ENCODE measurements around the gene ZBTB7C. TPM values are rescaled to one million over a fixed set of nuclear protein-coding genes. Genes with fewer than 3 reads are reported as not detected.

Gene ZBTB7C
- total RNA-seq, 4 donors from 2014 or later: 26.0 to 50.6 (median 46.2) TPM

DNA sequence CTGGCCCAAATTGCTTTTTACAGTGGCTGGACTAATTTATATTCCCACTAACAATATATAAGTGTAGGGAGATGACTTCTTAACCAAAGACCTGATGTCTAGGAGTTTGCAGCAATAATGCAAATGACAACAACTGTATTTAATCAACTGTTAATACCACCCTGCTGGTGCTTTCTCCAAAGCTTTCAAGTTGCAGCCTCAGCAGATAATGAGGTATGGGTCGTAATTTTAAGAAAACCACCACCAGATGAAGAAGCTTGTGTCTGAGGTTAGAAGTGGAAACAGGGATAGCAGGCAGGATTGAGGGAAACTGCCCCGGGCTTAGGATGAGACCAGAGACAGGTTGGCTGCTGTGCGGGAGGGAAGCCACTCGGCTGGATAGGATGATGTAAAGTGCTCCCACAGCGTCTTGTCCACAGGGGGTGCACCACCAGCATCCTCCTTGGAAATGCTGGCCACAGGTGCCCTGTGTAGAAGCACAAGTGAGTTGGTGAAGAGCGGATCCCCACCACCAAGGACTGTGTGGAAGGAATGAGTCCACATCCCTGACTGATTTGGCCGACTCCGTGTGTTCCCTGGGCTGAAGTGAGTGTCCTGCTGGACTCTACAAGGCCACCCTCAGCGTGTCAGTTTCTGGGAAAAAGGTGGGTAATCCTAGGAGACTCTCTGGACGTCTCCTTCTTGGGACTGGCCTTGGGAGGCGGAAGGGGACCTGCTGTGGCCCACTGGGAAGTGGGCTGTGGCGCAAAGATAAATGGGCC lies 402.6 kb downstream of the ZBTB7C start:
- Histone ChIP-seq H3K4me1 (peaks cover 19% of the 10 kb centered on the region), H3K27me3 (no peaks in the 10 kb centered on the region)
- TF ChIP-seq POLR2A (IDR thresholded peaks at IDR 0.05) (no peak), POLR2AphosphoS5 (IDR thresholded peaks at IDR 0.05) (no peak), EP300 (IDR thresholded peaks at IDR 0.05) (no peak)
- TF ChIP-seq, protein P1, sequence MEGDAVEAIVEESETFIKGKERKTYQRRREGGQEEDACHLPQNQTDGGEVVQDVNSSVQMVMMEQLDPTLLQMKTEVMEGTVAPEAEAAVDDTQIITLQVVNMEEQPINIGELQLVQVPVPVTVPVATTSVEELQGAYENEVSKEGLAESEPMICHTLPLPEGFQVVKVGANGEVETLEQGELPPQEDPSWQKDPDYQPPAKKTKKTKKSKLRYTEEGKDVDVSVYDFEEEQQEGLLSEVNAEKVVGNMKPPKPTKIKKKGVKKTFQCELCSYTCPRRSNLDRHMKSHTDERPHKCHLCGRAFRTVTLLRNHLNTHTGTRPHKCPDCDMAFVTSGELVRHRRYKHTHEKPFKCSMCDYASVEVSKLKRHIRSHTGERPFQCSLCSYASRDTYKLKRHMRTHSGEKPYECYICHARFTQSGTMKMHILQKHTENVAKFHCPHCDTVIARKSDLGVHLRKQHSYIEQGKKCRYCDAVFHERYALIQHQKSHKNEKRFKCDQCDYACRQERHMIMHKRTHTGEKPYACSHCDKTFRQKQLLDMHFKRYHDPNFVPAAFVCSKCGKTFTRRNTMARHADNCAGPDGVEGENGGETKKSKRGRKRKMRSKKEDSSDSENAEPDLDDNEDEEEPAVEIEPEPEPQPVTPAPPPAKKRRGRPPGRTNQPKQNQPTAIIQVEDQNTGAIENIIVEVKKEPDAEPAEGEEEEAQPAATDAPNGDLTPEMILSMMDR (IDR thresholded peaks at IDR 0.05): no peak

DNA sequence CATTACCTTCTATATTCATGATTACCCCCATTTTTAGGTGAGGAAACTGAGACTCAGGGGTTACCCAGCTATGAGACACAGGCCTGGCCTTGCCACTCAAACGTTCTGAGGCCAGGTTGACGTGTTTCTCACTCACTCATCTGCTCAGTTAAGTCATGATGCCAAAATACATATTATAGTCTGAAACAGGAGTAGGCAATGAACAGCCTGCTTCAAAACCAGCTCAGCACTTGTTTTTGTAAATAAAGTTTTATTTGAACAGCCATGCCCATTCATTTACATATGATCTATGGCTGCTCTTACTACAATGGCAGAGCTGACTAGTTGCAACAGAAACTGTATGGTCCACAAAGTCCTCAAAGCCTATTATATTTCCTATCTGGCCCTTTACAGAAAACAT lies 404.6 kb downstream of the ZBTB7C start:
- no peak for DNase-seq (ENCODE audit: low spot score in 2 of 2)
- Histone ChIP-seq H3K27ac (no peak overlapping the region), H3K9me3 (no peaks in the 10 kb centered on the region), H3K36me3 (no peaks in the 10 kb centered on the region), H3K4me1 (peaks cover 19% of the 10 kb centered on the region), H3K27me3 (no peaks in the 10 kb centered on the region), H3K4me3 (no peak overlapping the region)
- TF ChIP-seq POLR2A (IDR thresholded peaks at IDR 0.05) (no peak), POLR2AphosphoS5 (IDR thresholded peaks at IDR 0.05) (no peak)
- TF ChIP-seq, protein P1 (IDR thresholded peaks at IDR 0.05): no peak
- 51% methylated on average over 2 of the region's 2 CpGs for WGBS

More for the DNA sequence above, 402.6 kb downstream of the ZBTB7C start:
- H3K36me3 ChIP-seq: no peaks in the 10 kb centered on the region
- peak in 1 of 2 donors; percentile 29 for DNase-seq (ENCODE audit: low spot score in 2 of 2)
- no peak overlapping the region for H3K4me3 ChIP-seq
- 96% methylated on average over 12 of the region's 12 CpGs for WGBS
- no peak overlapping the region for H3K27ac ChIP-seq
- H3K9me3 ChIP-seq: no peaks in the 10 kb centered on the region

- Histone ChIP-seq H3K9me3 (no peaks in the 10 kb centered on the region), H3K27ac (no peak overlapping the region), H3K4me3 (no peak overlapping the region), H3K27me3 (no peaks in the 10 kb centered on the region), H3K4me1 (peaks cover 17% of the 10 kb centered on the region), H3K36me3 (no peaks in the 10 kb centered on the region)
- 80% methylated on average over 7 of the region's 10 CpGs for WGBS
- TF ChIP-seq, protein P1 (IDR thresholded peaks at IDR 0.05): no peak
- no peak for DNase-seq (ENCODE audit: low spot score in 2 of 2)
Measured at GRCh38 chr18:48003426-48004349, 405.5 kb downstream of the ZBTB7C start.

- Histone ChIP-seq H3K4me3 (no peak overlapping the region), H3K9me3 (no peaks in the 10 kb centered on the region), H3K27me3 (no peaks in the 10 kb centered on the region), H3K27ac (no peak overlapping the region), H3K36me3 (no peaks in the 10 kb centered on the region), H3K4me1 (peaks cover 11% of the 10 kb centered on the region)
- WGBS: 43% methylated on average over 4 of the region's 5 CpGs
- no peak for TF ChIP-seq POLR2A (IDR thresholded peaks at IDR 0.05)
- DNase-seq (ENCODE audit: low spot score in 2 of 2): no peak
Measured at GRCh38 chr18:48002933-48003365, 406.2 kb downstream of the ZBTB7C start.

- Histone ChIP-seq H3K4me3 (no peak overlapping the region), H3K36me3 (no peaks in the 10 kb centered on the region), H3K4me1 (peaks cover 7% of the 10 kb centered on the region), H3K27ac (no peak overlapping the region), H3K9me3 (no peaks in the 10 kb centered on the region), H3K27me3 (no peaks in the 10 kb centered on the region)
- DNase-seq (ENCODE audit: low spot score in 2 of 2): no peak
- 96% methylated on average over 4 of the region's 4 CpGs for WGBS
- TF ChIP-seq POLR2A (IDR thresholded peaks at IDR 0.05) (no peak), POLR2AphosphoS5 (IDR thresholded peaks at IDR 0.05) (no peak), EP300 (IDR thresholded peaks at IDR 0.05) (no peak)
- TF ChIP-seq, protein P1 (IDR thresholded peaks at IDR 0.05): no peak
Measured at GRCh38 chr18:48000701-48001100, 408.5 kb downstream of the ZBTB7C start.
